K562 (cell line): ENCODE measurements around the gene ACVR2B. TPM values are rescaled to one million over a fixed set of nuclear protein-coding genes. Genes with fewer than 3 reads are reported as not detected.

ENCODE experiments used
- ATF1 ChIP-seq, 2 experiments: fragments of 450-650 bp in 1 of 2; IDR thresholded peaks; 2 replicates each; pipeline ENCODE4 v1.6.1; 2016; ENCODE audit warnings: missing compliant biosample characterization in 1 of 2, missing genetic modification characterization in 1 of 2
- CBX1 ChIP-seq: sonication (generic); IDR thresholded peaks from 2 replicates; pipeline ENCODE4 v1.6.1; 2016; ENCODE audit warnings: antibody characterized with exemption, low read depth, mild to moderate bottlenecking
- CHD2 ChIP-seq: IDR thresholded peaks from 2 replicates; pipeline ENCODE4 v1.6.1; 2011; ENCODE audit warnings: low read depth, low read length
- CTBP1 ChIP-seq: fragments of 450-650 bp; IDR thresholded peaks from 2 replicates; pipeline ENCODE4 v1.6.1; 2016; ENCODE audit warnings: borderline replicate concordance
- FOXJ3 ChIP-seq: sonication (generic); formaldehyde crosslinking; IDR thresholded peaks from 2 replicates; pipeline ENCODE4 v1.4.0; 2020; ENCODE audit warnings: mild to moderate bottlenecking, missing genetic modification reagents
- HDAC1 ChIP-seq, 2 experiments: fragments of 450-650 bp; IDR thresholded peaks; 2 replicates each; pipeline ENCODE4 v1.6.1; 2016 to 2017; ENCODE audit warnings: inconsistent platforms in 1 of 2, mild to moderate bottlenecking in 1 of 2, moderate library complexity in 1 of 2
- PHF8 ChIP-seq: fragments of 200-600 bp; sonication (generic); IDR thresholded peaks from 2 replicates; pipeline ENCODE4 v1.6.1; 2012; ENCODE audit warnings: mixed run types, mild to moderate bottlenecking, inconsistent platforms, low read length, moderate library complexity, borderline replicate concordance
- POU5F1 ChIP-seq: fragments of 150-350 bp; IDR thresholded peaks from 2 replicates; pipeline ENCODE4 v1.6.1; 2014; ENCODE audit warnings: borderline replicate concordance, low read length, low read depth, mild to moderate bottlenecking; ENCODE audit not compliant: partially characterized antibody
- RAD51 ChIP-seq: fragments of 450-650 bp; IDR thresholded peaks from 2 replicates; pipeline ENCODE4 v1.7.1; 2016; ENCODE audit warnings: low read depth, mild to moderate bottlenecking, borderline replicate concordance
- U2AF1 ChIP-seq: fragments of 200-400 bp; formaldehyde crosslinking; optimal IDR thresholded peaks from 2 replicates; pipeline ENCODE3; 2017; ENCODE audit warnings: mild to moderate bottlenecking, low read depth, low read length, moderate library complexity
- YY1 ChIP-seq, 3 experiments: IDR thresholded peaks; 2 replicates each; pipeline ENCODE4 v1.6.1; 2011; ENCODE audit warnings: low read length in 2 of 3, mild to moderate bottlenecking in 2 of 3, moderate library complexity in 2 of 3, borderline replicate concordance in 1 of 3, control low read depth in 1 of 3, low read depth in 1 of 3; ENCODE audit not compliant: insufficient read depth in 3 of 3, insufficient replicate concordance in 2 of 3, control insufficient read depth in 1 of 3, insufficient read length in 1 of 3; ENCODE audit errors: extremely low read depth in 1 of 3
- ZNF699 ChIP-seq: fragments of 250-450 bp; sonication (Bioruptor Pico); IDR thresholded peaks from 2 replicates; pipeline ENCODE4 v1.8.0; 2021; ENCODE audit warnings: mild to moderate bottlenecking, moderate library complexity; ENCODE audit not compliant: insufficient replicate concordance
- polyA plus RNA-seq, 8 experiments: library from polyadenylated mRNA; depleted of rRNA in 4 of 8; stranded (reverse) in 5 of 8; unstranded in 3 of 8; fragments of >200 nt; fragmentation: Nextera tagmentation in 2 of 8; fragmentation: Illumina TruSeq in 1 of 8; extraction: Ambion mirVana in 2 of 8; extraction: Trizol in 1 of 8; gene quantifications; 2 replicates each; pipeline versions ENCODE4 v1.2.1 to v1.2.3, GENCODE V29; 2011 to 2014; ENCODE audit warnings: inconsistent platforms in 1 of 8, missing spikeins in 1 of 8
- total RNA-seq, 7 experiments: library from RNA; depleted of rRNA in 6 of 7; stranded (reverse); fragments of >200 nt in 6 of 7; fragmentation: Illumina TruSeq in 2 of 7; extraction: Trizol in 2 of 7; gene quantifications; 2 replicates each; pipeline versions ENCODE4 v1.2.1 to v1.2.3, GENCODE V29; 2011 to 2021; ENCODE audit warnings: low replicate concordance in 1 of 7
- TF ChIP-seq, protein P1 (sequence below): fragments of 250-450 bp; sonication (Bioruptor Pico); IDR thresholded peaks from 2 replicates; pipeline ENCODE4 v1.4.0; 2020; ENCODE audit warnings: mild to moderate bottlenecking
- TF ChIP-seq, protein P2 (sequence below): fragments of 250-450 bp; sonication (Bioruptor Pico); IDR thresholded peaks from 2 replicates; pipeline ENCODE4 v1.9.0; 2021; ENCODE audit warnings: mild to moderate bottlenecking, inconsistent platforms
- TF ChIP-seq, protein P3 (sequence below): sonication (generic); formaldehyde crosslinking; IDR thresholded peaks from 2 replicates; pipeline ENCODE4 v1.8.1; 2022; ENCODE audit warnings: missing genetic modification reagents
- TF ChIP-seq, protein P4 (sequence below): sonication (generic); formaldehyde crosslinking; IDR thresholded peaks from 2 replicates; pipeline ENCODE4 v1.8.0; 2022; ENCODE audit warnings: mild to moderate bottlenecking, low read depth, missing genetic modification reagents

ACVR2B gene
- total and polyA plus RNA-seq, 9 of the 15 experiments (the other 6 are each of a cell fraction or from before 2014, with no cell fraction given) = 1.8 to 23.7 (median 7.1) TPM

DNA sequence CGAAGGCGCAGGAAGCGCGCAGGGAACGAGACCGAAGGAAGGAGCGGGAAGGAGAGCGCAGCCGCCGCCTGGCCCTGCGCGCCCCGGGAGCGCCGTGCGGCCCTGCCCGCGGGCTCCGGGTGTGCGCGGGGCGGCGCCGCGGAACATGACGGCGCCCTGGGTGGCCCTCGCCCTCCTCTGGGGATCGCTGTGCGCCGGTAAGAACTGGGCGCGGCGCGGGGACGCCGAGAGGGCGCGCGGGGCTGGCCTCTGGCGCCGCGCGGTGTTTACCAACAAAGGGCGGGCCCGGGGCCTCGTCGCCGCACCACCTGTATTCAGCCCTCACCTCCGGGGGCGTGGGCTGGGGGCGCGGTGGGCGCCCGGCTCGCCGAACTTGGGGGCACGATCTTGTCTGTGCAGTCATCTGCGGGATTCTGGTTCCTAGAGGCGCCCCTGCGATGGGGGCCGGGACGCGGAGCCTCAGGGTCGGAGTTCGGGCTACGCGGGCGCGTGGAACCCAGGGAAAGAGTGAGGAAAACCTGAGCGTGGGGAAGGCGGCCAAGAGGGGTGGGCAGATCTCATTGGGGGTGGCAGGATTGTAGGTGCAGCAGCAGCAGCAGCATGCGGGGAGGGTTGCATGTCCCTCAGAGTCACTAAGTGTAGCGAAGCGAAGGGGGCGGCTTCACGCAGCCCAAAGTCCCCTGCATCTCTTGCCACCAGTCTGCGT, 641 bp downstream of the ACVR2B start (continued):
- TF ChIP-seq, protein P1, sequence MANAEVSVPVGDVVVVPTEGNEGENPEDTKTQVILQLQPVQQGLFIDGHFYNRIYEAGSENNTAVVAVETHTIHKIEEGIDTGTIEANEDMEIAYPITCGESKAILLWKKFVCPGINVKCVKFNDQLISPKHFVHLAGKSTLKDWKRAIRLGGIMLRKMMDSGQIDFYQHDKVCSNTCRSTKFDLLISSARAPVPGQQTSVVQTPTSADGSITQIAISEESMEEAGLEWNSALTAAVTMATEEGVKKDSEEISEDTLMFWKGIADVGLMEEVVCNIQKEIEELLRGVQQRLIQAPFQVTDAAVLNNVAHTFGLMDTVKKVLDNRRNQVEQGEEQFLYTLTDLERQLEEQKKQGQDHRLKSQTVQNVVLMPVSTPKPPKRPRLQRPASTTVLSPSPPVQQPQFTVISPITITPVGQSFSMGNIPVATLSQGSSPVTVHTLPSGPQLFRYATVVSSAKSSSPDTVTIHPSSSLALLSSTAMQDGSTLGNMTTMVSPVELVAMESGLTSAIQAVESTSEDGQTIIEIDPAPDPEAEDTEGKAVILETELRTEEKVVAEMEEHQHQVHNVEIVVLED (CRISPR knock-in tag) = peak; percentile 48; the same call in 1 of the 2 replicates
- peak; percentile 83 for TF ChIP-seq CTBP1
- 0 out of 2 replicates have a peak, but pooled peaks have one; percentile 8 for TF ChIP-seq CBX1
- peak in 2 of 3 experiments; percentile 64 to 72 for TF ChIP-seq YY1 (IDR thresholded peaks at IDR 0.05; ENCODE audit: borderline replicate concordance in 1 of 3, control insufficient read depth in 1 of 3, extremely low read depth in 1 of 3, insufficient read depth in 3 of 3, insufficient read length in 1 of 3, insufficient replicate concordance in 2 of 3, low read depth in 1 of 3, low read length in 2 of 3)
- TF ChIP-seq CHD2 = 0 out of 2 replicates have a peak, but pooled peaks have one; percentile 12
- no peak for TF ChIP-seq ZNF699 (CRISPR knock-in tag)
- TF ChIP-seq, protein P2, sequence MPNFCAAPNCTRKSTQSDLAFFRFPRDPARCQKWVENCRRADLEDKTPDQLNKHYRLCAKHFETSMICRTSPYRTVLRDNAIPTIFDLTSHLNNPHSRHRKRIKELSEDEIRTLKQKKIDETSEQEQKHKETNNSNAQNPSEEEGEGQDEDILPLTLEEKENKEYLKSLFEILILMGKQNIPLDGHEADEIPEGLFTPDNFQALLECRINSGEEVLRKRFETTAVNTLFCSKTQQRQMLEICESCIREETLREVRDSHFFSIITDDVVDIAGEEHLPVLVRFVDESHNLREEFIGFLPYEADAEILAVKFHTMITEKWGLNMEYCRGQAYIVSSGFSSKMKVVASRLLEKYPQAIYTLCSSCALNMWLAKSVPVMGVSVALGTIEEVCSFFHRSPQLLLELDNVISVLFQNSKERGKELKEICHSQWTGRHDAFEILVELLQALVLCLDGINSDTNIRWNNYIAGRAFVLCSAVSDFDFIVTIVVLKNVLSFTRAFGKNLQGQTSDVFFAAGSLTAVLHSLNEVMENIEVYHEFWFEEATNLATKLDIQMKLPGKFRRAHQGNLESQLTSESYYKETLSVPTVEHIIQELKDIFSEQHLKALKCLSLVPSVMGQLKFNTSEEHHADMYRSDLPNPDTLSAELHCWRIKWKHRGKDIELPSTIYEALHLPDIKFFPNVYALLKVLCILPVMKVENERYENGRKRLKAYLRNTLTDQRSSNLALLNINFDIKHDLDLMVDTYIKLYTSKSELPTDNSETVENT (CRISPR knock-in tag) = peak; percentile 79
- no peak for TF ChIP-seq FOXJ3 (CRISPR knock-in tag)
- TF ChIP-seq, protein P3, sequence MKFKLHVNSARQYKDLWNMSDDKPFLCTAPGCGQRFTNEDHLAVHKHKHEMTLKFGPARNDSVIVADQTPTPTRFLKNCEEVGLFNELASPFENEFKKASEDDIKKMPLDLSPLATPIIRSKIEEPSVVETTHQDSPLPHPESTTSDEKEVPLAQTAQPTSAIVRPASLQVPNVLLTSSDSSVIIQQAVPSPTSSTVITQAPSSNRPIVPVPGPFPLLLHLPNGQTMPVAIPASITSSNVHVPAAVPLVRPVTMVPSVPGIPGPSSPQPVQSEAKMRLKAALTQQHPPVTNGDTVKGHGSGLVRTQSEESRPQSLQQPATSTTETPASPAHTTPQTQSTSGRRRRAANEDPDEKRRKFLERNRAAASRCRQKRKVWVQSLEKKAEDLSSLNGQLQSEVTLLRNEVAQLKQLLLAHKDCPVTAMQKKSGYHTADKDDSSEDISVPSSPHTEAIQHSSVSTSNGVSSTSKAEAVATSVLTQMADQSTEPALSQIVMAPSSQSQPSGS (CRISPR knock-in tag) = no peak
- TF ChIP-seq, protein P4, sequence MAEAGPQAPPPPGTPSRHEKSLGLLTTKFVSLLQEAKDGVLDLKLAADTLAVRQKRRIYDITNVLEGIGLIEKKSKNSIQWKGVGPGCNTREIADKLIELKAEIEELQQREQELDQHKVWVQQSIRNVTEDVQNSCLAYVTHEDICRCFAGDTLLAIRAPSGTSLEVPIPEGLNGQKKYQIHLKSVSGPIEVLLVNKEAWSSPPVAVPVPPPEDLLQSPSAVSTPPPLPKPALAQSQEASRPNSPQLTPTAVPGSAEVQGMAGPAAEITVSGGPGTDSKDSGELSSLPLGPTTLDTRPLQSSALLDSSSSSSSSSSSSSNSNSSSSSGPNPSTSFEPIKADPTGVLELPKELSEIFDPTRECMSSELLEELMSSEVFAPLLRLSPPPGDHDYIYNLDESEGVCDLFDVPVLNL = 0 out of 2 replicates have a peak, but pooled peaks have one; percentile 21
- peak; percentile 5; the same call in 1 of the 2 replicates for TF ChIP-seq ATF1 (CRISPR knock-in tag; IDR thresholded peaks at IDR 0.05)
- no peak for TF ChIP-seq ATF1 (tag; IDR thresholded peaks at IDR 0.05)
- peak; percentile 47 for TF ChIP-seq U2AF1
- TF ChIP-seq POU5F1 = no peak
- peak; percentile 78; the same call in 1 of the 2 replicates for TF ChIP-seq PHF8
- TF ChIP-seq RAD51 = no peak
- TF ChIP-seq HDAC1 (IDR thresholded peaks at IDR 0.05) = peak in 1 of 2 experiments; percentile 40; a peak in 2 of 4 replicates
